ENCODE measurements around the gene MBD6.
"Not testable (repeated sequence)": the region's sequence is repeated elsewhere in the genome, so short reads cannot be mapped to it uniquely, and the experiment has no call there.

Gene MBD6

GRCh38 chr12:57496822-57497221 is 25.8 kb upstream of the MBD6 start:
- POLR2A ChIA-PET, result no interaction called here

GRCh38 chr12:57497223-57498131 is 25.1 kb upstream of the MBD6 start:
- CTCF ChIA-PET, result interaction anchor here (1.2 to 1.3 kb wide), 2 partner anchors 19 to 21 kb away, joined by 3 read pairs; no protein-coding TSS in a partner anchor
- DNase-seq (ENCODE audit: low read depth, low spot score), result no peak
- TF ChIP-seq CTCF (IDR thresholded peaks at IDR 0.05; ENCODE audit: insufficient read depth, low read length, missing control alignments), result no peak
- no peak overlapping the region for H3K4me3 ChIP-seq (ENCODE audit: low read depth, low read length)
- POLR2A ChIA-PET, result no interaction called here

More at GRCh38 chr12:57496822-57497221, 25.8 kb upstream of the MBD6 start:
- DNase-seq (ENCODE audit: low read depth, low spot score), result no peak
- CTCF ChIA-PET, result interaction anchor here (1.2 to 1.3 kb wide), 2 partner anchors 19 to 21 kb away, joined by 3 read pairs; no protein-coding TSS in a partner anchor
- H3K4me3 ChIP-seq (ENCODE audit: low read depth, low read length), result no peak overlapping the region
- no peak for TF ChIP-seq CTCF (IDR thresholded peaks at IDR 0.05; ENCODE audit: insufficient read depth, low read length, missing control alignments)

- no peak for DNase-seq (ENCODE audit: low read depth, low spot score)
- CTCF ChIA-PET, result interaction anchor here (1.2 to 1.3 kb wide), 2 partner anchors 18 to 20 kb away, joined by 3 read pairs; no protein-coding TSS in a partner anchor
- POLR2A ChIA-PET, result no interaction called here
- H3K4me3 ChIP-seq (ENCODE audit: low read depth, low read length), result no peak overlapping the region
- no peak for TF ChIP-seq CTCF (IDR thresholded peaks at IDR 0.05; ENCODE audit: insufficient read depth, low read length, missing control alignments)
Observed at GRCh38 chr12:57498132-57498502, 24.5 kb upstream of the MBD6 start.

- DNase-seq (ENCODE audit: low read depth, low spot score), result no peak
- CTCF ChIA-PET, result no interaction called here
- no peak for TF ChIP-seq CTCF (IDR thresholded peaks at IDR 0.05; ENCODE audit: insufficient read depth, low read length, missing control alignments)
- POLR2A ChIA-PET, result no interaction called here
- H3K4me3 ChIP-seq (ENCODE audit: low read depth, low read length), result no peak overlapping the region
Observed at GRCh38 chr12:57498571-57498970, 24.1 kb upstream of the MBD6 start.

- DNase-seq (ENCODE audit: low read depth, low spot score), result no peak
- no peak overlapping the region for H3K4me3 ChIP-seq (ENCODE audit: low read depth, low read length)
- CTCF ChIA-PET, result interaction anchor here (1.1 to 1.2 kb wide), 2 partner anchors 41 to 286 kb away, joined by 3 read pairs; partner anchors contain the start of gene GLI1
- TF ChIP-seq CTCF (IDR thresholded peaks at IDR 0.05; ENCODE audit: insufficient read depth, low read length, missing control alignments), result no peak
- POLR2A ChIA-PET, result no interaction called here
Observed at GRCh38 chr12:57500213-57500612, 22.4 kb upstream of the MBD6 start.

- ChIA-PET CTCF (interaction anchor here (1.6 to 1.7 kb wide), 2 partner anchors 13 to 43 kb away, joined by 4 to 8 read pairs; partner anchors contain the start of gene GLI1), POLR2A (interaction anchor here (0.6 kb wide), 1 partner anchor 223 kb away, joined by 3 read pairs; no protein-coding TSS in a partner anchor)
- DNase-seq (ENCODE audit: low read depth, low spot score); H3K4me3 ChIP-seq (ENCODE audit: low read depth, low read length): not testable (repeated sequence)
Observed at GRCh38 chr12:57502311-57502969, 20.2 kb upstream of the MBD6 start.

GRCh38 chr12:57506541-57506940 is 16.1 kb upstream of the MBD6 start:
- H3K4me3 ChIP-seq (ENCODE audit: low read depth, low read length); DNase-seq (ENCODE audit: low read depth, low spot score): not testable (repeated sequence)
- CTCF ChIA-PET, result interaction anchor here (1.8 kb wide), 1 partner anchor 48 kb away, joined by 4 read pairs; no protein-coding TSS in a partner anchor
- POLR2A ChIA-PET, result interaction anchor here (1.2 kb wide), 1 partner anchor 11 kb away, joined by 4 read pairs; no protein-coding TSS in a partner anchor

GRCh38 chr12:57507796-57508195 is 14.8 kb upstream of the MBD6 start:
- POLR2A ChIA-PET; CTCF ChIA-PET; H3K4me3 ChIP-seq (ENCODE audit: low read depth, low read length); DNase-seq (ENCODE audit: low read depth, low spot score): not testable (repeated sequence)

Data from AG04449 (cell line).